Activated T-helper 17 cell treated with anti-CD3 and anti-CD28 coated beads, Interleukin-2, amount 50 U/mL, for 72 hours (primary cell): ENCODE measurements around the gene PHF8. TPM values are rescaled to one million over a fixed set of nuclear protein-coding genes. Genes with fewer than 3 reads are reported as not detected.

ENCODE experiments used
- ATAC-seq: fragments of 150-1000 bp; cut with Tn5 transposase; replicated peaks from 2 replicates; pipeline ENCODE4 v1.10.0; 2021; ENCODE audit warnings: mild to moderate bottlenecking, moderate library complexity
- H3K27ac Mint-ChIP-seq: one replicate; pipeline ENCODE4 v1.8.0; 2022; ENCODE audit warnings: mixed read lengths
- H3K27me3 Mint-ChIP-seq: one replicate; pipeline ENCODE4 v1.8.0; 2022; ENCODE audit warnings: mixed read lengths
- H3K36me3 Mint-ChIP-seq: one replicate; pipeline ENCODE4 v1.8.0; 2022; ENCODE audit warnings: low read depth, mild to moderate bottlenecking, mixed read lengths
- H3K4me1 Mint-ChIP-seq: one replicate; pipeline ENCODE4 v1.8.0; 2022; ENCODE audit warnings: mixed read lengths
- H3K4me3 Mint-ChIP-seq: one replicate; pipeline ENCODE4 v1.8.0; 2022; ENCODE audit warnings: mild to moderate bottlenecking, mixed read lengths
- H3K9me3 Mint-ChIP-seq: one replicate; pipeline ENCODE4 v1.8.0; 2022; ENCODE audit warnings: mixed read lengths
- total RNA-seq, 2 donors: library from RNA; stranded (reverse); gene quantifications; one replicate each; pipeline ENCODE4 v1.2.3, GENCODE V29; 2022

The PHF8 gene
- total RNA-seq, 2 donors from 2014 or later, result 40.1 to 49.9 TPM

DNA sequence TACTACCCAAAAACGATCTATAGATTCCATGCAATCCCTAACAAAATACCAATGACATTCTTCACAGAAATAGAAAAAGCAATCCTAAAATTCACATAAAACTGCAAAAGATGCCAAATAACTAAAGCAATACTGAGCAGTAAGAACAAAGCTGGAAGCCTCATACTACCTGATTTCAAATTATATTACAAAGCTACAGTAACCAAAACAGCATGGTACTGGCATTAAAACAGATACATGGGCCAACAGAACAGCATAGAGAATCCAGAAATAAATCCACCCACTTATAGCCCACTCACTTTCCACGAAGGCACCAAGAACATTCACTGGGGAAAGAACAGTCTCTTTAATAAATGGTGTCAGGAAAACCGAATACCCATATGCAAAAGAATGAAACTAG lies 74.7 kb downstream of the PHF8 start:
- H3K27ac Mint-ChIP-seq, result no peak overlapping the region
- H3K27me3 Mint-ChIP-seq, result no peaks in the 10 kb centered on the region
- no peak for ATAC-seq
- H3K4me3 Mint-ChIP-seq, result no peak overlapping the region
- peaks cover 82% of the 10 kb centered on the region for H3K36me3 Mint-ChIP-seq
- H3K4me1 Mint-ChIP-seq, result peaks cover 5% of the 10 kb centered on the region
- no peaks in the 10 kb centered on the region for H3K9me3 Mint-ChIP-seq

DNA sequence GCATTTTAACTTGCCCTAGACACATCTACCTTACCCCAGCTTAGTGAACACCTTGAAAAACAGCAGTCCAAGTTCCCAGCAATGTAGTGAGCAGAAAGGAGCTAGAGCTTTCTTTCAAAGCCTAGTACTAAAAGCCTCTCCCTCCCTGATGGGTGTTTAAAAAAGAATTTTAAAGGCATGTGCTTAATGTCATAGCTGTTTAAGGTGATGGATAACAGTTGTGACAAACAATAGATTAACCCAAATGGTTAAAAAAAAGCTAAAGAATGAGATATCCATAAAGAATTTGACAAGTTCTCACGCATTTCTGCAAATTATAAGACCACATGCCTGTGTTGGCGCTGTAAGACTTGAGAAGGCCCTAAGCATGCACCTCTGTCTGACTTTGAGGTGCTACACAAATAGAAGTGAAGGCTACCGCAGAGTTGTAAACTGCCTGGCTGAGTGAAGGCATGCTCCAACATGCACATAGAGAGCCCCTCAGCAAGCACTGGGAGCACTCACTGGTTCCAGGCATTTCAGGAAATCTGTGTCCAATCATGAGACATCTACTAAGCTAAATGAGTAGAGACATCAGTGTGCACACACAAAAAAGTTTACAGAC lies 94.0 kb downstream of the PHF8 start:
- peaks cover 81% of the 10 kb centered on the region for H3K36me3 Mint-ChIP-seq
- no peaks in the 10 kb centered on the region for H3K9me3 Mint-ChIP-seq
- no peaks in the 10 kb centered on the region for H3K4me1 Mint-ChIP-seq
- no peaks in the 10 kb centered on the region for H3K27me3 Mint-ChIP-seq
- ATAC-seq, result no peak
- H3K4me3 Mint-ChIP-seq, result no peak overlapping the region
- H3K27ac Mint-ChIP-seq, result no peak overlapping the region

DNA sequence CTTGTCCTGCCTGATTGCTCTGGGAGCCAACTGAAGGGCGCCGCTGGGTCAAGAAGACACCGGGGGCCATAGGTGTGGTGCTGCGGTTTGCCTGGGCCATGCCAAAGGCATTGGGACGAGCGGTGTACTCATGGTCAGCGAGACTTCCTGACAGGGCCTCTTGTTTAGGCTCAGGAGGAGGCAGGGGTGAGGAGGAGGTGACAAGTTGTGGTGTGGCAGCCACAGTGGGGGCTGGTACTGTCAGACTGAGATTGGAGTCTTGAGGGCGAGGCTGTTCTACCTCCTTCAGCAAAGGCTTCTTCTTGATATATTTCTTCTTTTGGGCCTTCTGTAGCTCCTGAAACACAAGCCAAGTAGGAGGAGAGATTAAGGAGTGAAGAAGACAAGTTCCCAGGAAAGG lies 104.1 kb downstream of the PHF8 start:
- no peak overlapping the region for H3K4me3 Mint-ChIP-seq
- no peaks in the 10 kb centered on the region for H3K9me3 Mint-ChIP-seq
- H3K4me1 Mint-ChIP-seq, result peaks cover 6% of the 10 kb centered on the region
- H3K27ac Mint-ChIP-seq, result peak overlapping the region; percentile 79
- H3K36me3 Mint-ChIP-seq, result peaks cover 86% of the 10 kb centered on the region
- no peak for ATAC-seq
- H3K27me3 Mint-ChIP-seq, result no peaks in the 10 kb centered on the region

DNA sequence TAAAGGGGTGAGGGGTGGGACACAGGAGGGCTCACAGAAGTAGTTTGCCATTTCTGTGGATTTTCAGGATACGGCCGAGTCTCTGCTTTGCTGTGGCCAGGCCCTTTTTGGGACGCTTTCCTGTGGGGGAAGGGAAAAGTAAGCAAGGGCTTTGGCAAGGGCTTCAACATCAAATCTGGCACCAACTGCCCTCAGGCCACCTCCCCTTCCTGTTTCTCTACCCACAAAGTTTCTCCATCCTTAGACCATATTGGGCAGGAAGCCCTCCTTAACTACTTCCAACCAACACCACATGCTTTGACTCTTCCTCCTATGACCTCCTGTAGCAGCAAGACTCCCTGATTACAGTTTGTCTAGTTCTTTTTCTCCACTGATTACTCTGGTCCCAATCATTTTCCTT lies 105.1 kb downstream of the PHF8 start:
- Mint-ChIP-seq H3K36me3 (peaks cover 80% of the 10 kb centered on the region), H3K27ac (peak overlapping the region; percentile 79), H3K4me3 (no peak overlapping the region), H3K27me3 (no peaks in the 10 kb centered on the region), H3K4me1 (peaks cover 6% of the 10 kb centered on the region), H3K9me3 (no peaks in the 10 kb centered on the region)
- no peak for ATAC-seq

DNA sequence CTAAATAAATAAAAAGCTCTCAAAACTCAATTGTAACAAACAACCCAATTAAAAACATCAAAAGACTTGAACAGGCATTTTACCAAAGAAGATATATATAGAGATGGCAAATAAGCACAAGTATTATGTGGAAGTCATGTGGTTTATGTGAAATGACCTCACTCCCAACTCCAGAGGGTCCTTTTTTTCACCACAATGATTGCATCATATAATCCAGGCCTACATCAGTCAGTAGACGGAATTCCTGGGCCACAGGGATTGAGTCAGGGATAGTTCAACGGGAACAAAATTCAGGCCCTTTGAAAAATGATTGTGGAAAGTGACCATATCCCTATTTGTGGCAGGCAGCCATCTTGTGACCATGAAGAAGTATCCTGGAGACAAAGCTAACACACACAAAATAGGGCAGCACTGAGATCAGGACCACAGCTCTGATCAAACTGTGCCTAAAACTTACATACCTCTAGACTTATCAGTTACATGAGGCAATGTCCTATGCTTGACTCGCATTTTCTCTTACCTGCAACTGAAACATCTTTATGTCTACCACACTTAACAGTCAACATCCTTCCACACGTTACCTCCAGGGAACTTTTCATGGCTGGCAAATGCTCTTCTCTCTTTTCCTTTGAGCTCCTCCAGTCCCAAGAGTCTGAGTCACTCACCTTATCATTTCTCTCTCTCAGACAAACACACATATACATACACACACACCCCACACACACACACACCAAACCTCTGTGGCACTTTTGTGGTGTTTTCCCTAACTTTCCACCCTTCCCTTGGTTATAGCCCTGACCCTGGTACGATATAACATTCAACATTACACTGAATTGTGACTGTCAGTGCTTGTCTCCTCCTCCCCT lies 113.5 kb downstream of the PHF8 start:
- peak; percentile 89 for ATAC-seq
- Mint-ChIP-seq H3K27ac (peak overlapping the region; percentile 67), H3K9me3 (no peaks in the 10 kb centered on the region), H3K36me3 (no peaks in the 10 kb centered on the region), H3K4me1 (peaks cover 6% of the 10 kb centered on the region), H3K27me3 (no peaks in the 10 kb centered on the region), H3K4me3 (peak overlapping the region; percentile 14)

DNA sequence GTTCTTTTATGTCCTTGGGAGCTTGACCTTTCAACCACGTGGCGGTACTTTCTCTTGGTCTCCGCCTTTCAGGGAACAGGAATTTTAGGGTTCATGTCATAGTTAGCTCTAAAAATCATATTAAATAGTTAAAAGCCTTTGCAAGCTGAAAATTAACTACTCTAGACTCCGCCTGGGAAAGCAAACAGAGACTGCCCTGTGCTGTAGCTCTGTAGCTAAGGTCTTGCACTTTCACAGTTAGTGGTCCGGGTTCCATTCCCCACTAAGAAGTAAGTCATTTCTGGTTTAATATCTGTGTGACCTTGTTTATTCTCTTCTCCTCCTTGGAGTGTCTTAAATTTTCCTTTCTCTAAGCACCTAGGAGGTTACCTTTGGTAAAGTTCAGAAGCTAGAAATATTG lies 118.2 kb downstream of the PHF8 start:
- no peaks in the 10 kb centered on the region for H3K27me3 Mint-ChIP-seq
- ATAC-seq, result no peak
- no peak overlapping the region for H3K4me3 Mint-ChIP-seq
- H3K27ac Mint-ChIP-seq, result no peak overlapping the region
- peaks cover 4% of the 10 kb centered on the region for H3K4me1 Mint-ChIP-seq
- H3K9me3 Mint-ChIP-seq, result no peaks in the 10 kb centered on the region
- H3K36me3 Mint-ChIP-seq, result no peaks in the 10 kb centered on the region

DNA sequence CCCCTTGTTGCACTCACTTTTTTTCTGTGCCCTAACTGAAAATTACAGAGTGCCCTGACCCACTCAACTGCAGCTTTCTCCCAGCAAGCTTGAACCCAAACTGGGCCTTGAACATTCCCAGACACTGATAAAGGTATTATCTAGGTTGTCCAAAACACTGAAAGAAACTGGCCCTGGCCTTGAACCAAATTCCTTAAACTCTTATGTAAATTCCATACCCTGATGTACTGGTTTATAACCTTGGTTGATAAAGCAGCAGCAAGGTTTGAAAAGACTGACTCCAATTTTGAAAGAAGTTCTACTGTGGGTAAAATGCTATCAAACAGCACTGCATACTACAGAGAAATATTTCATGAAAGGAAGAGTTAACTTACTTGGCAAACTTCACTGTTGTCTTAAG lies 125.6 kb downstream of the PHF8 start:
- Mint-ChIP-seq H3K27ac (no peak overlapping the region), H3K4me3 (no peak overlapping the region), H3K27me3 (peaks cover 3% of the 10 kb centered on the region), H3K4me1 (no peaks in the 10 kb centered on the region), H3K36me3 (no peaks in the 10 kb centered on the region), H3K9me3 (no peaks in the 10 kb centered on the region)
- ATAC-seq, result no peak

DNA sequence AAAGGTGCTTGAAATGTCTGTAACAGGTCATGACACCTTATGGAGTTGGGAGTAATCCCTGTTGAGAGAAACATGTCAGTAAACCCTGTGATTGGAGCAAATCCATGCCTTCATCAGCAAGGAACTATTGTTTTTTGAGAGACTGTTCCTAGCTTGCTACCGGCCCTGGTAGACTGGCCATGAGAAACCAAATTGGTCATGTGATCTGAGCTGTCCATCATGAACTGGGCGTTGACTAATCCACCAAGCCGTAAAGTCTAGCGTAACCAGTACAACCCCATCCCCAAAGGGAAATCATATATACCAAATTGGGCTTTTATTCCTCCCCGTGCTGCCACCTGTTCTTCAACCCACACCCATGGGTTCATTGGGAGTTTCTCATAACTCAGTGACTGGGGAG lies 143.7 kb downstream of the PHF8 start:
- Mint-ChIP-seq H3K27ac (no peak overlapping the region), H3K4me1 (no peaks in the 10 kb centered on the region), H3K36me3 (no peaks in the 10 kb centered on the region), H3K4me3 (no peak overlapping the region), H3K9me3 (peaks cover 3% of the 10 kb centered on the region), H3K27me3 (no peaks in the 10 kb centered on the region)
- no peak for ATAC-seq

DNA sequence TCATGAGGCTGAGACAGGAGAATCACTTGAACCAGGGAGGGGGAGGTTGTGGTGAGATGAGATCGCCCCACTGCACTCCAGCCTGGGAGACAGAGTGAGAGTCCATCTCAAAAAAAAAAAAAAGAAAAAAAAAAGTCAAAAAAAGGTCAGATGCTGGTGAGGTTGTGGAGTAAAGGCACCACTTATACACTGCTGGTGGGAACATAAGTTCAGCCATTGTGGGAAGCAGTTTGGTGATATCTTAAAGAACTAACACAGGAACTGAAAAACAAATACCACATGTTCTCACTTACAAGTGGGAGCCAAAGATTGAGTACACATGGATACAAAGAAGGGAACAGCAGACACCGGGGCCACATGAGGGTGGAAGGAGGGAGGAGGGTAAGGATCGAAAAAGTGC lies 149.0 kb downstream of the PHF8 start:
- no peaks in the 10 kb centered on the region for H3K36me3 Mint-ChIP-seq
- no peaks in the 10 kb centered on the region for H3K4me1 Mint-ChIP-seq
- no peak overlapping the region for H3K27ac Mint-ChIP-seq
- no peak overlapping the region for H3K4me3 Mint-ChIP-seq
- H3K27me3 Mint-ChIP-seq, result no peaks in the 10 kb centered on the region
- H3K9me3 Mint-ChIP-seq, result peaks cover 3% of the 10 kb centered on the region
- ATAC-seq, result no peak

Other genes starting within 250 kb of the PHF8 start
- 1 to 10 TPM; 6.2 to 7.8 TPM for gene FAM120C, start 138.8 kb upstream of the PHF8 start, total RNA-seq